ENCODE results near the gene CERS4. TPM values are rescaled to one million over a fixed set of nuclear protein-coding genes. Genes with fewer than 3 reads are reported as not detected.
"Not testable (repeated sequence)": the region's sequence is repeated elsewhere in the genome, so short reads cannot be mapped to it uniquely, and the experiment has no call there.

The CERS4 gene
- total RNA-seq, 1 donor from 2014 or later, result 16.7 TPM

GRCh38 chr19:8220481-8220880 is 11.3 kb downstream of the CERS4 start:
- no peak overlapping the region for H3K27ac Mint-ChIP-seq (ENCODE audit: unreplicated experiment)
- H3K36me3 Mint-ChIP-seq (ENCODE audit: unreplicated experiment), result no peaks in the 10 kb centered on the region
- H3K4me3 Mint-ChIP-seq (ENCODE audit: unreplicated experiment), result no peak overlapping the region
- no peaks in the 10 kb centered on the region for H3K9me3 Mint-ChIP-seq (ENCODE audit: unreplicated experiment)
- TF ChIP-seq, protein P1, sequence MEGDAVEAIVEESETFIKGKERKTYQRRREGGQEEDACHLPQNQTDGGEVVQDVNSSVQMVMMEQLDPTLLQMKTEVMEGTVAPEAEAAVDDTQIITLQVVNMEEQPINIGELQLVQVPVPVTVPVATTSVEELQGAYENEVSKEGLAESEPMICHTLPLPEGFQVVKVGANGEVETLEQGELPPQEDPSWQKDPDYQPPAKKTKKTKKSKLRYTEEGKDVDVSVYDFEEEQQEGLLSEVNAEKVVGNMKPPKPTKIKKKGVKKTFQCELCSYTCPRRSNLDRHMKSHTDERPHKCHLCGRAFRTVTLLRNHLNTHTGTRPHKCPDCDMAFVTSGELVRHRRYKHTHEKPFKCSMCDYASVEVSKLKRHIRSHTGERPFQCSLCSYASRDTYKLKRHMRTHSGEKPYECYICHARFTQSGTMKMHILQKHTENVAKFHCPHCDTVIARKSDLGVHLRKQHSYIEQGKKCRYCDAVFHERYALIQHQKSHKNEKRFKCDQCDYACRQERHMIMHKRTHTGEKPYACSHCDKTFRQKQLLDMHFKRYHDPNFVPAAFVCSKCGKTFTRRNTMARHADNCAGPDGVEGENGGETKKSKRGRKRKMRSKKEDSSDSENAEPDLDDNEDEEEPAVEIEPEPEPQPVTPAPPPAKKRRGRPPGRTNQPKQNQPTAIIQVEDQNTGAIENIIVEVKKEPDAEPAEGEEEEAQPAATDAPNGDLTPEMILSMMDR (IDR thresholded peaks at IDR 0.05), result no peak
- no peak for DNase-seq (ENCODE audit: extremely low spot score, unreplicated experiment)
- no peaks in the 10 kb centered on the region for H3K27me3 Mint-ChIP-seq (ENCODE audit: unreplicated experiment)
- H3K4me1 Mint-ChIP-seq (ENCODE audit: unreplicated experiment), result peaks cover 2% of the 10 kb centered on the region

DNA sequence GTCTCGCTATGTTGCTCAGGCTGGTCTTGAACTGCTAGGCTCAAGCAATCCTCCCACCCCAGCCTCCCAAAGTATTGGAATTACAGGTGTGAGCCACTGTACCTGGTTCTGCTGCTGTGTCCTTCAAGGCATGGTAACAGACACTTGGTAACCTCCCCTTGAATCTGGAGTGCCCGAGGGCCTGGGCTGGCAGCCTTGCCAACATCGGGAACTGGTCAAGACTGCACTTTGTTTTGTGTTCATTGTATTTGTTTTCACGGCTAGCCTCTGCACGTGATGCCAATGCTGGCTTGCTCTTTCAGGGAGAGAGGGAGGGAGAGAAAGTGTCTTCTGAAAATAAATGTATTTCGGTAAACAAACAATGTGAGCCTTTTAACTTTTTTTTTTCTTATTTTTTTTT is 12.0 kb downstream of the CERS4 start:
- Mint-ChIP-seq H3K4me3 (ENCODE audit: unreplicated experiment) (no peak overlapping the region), H3K4me1 (ENCODE audit: unreplicated experiment) (peaks cover 2% of the 10 kb centered on the region), H3K36me3 (ENCODE audit: unreplicated experiment) (no peaks in the 10 kb centered on the region), H3K27me3 (ENCODE audit: unreplicated experiment) (no peaks in the 10 kb centered on the region), H3K27ac (ENCODE audit: unreplicated experiment) (no peak overlapping the region), H3K9me3 (ENCODE audit: unreplicated experiment) (no peaks in the 10 kb centered on the region)
- TF ChIP-seq, protein P1 (IDR thresholded peaks at IDR 0.05), result no peak
- no peak for DNase-seq (ENCODE audit: extremely low spot score, unreplicated experiment)

GRCh38 chr19:8223442-8223841 is 14.3 kb downstream of the CERS4 start:
- not testable (repeated sequence) for H3K27ac Mint-ChIP-seq (ENCODE audit: unreplicated experiment); H3K27me3 Mint-ChIP-seq (ENCODE audit: unreplicated experiment); DNase-seq (ENCODE audit: extremely low spot score, unreplicated experiment); H3K4me3 Mint-ChIP-seq (ENCODE audit: unreplicated experiment); H3K9me3 Mint-ChIP-seq (ENCODE audit: unreplicated experiment); H3K4me1 Mint-ChIP-seq (ENCODE audit: unreplicated experiment); H3K36me3 Mint-ChIP-seq (ENCODE audit: unreplicated experiment)

DNA sequence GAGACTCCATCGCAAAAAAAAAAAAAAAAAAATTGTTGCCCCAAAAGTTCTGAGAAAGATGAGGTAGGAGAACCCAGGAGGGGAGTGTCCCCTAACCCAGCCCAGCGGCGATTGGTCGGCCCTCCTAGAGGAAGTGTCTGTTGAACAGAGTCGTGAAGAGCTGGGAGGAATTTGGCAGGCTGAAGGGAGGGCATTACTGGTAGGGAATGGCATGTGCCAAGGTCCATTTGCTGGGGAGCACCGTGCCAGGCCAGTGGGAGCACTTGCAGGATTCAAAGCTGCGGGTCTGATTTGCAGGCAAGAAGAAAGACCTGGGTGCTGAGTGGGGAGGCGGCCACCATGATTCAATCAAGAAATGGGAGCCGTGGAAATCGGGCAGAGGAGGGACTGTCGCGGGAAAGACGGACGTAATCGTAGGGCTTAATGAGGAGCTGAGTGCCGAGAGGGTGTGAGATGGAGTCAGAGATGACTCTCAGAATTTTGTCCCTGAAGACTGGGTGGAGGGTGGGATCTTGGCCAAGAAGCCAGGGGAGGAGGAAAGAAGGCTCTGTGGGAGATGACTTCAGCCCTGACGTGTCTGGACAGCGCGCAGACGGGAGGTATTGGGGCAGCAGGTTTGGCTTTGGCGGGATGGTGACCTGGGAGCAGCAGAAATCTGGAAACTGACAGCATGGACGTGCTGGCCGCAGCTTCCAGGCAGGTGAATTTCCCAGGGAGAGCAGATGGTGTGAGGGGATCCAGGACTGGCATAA is 15.4 kb downstream of the CERS4 start:
- no peak for DNase-seq (ENCODE audit: extremely low spot score, unreplicated experiment)
- no peaks in the 10 kb centered on the region for H3K36me3 Mint-ChIP-seq (ENCODE audit: unreplicated experiment)
- H3K27ac Mint-ChIP-seq (ENCODE audit: unreplicated experiment), result no peak overlapping the region
- no peaks in the 10 kb centered on the region for H3K9me3 Mint-ChIP-seq (ENCODE audit: unreplicated experiment)
- H3K27me3 Mint-ChIP-seq (ENCODE audit: unreplicated experiment), result no peaks in the 10 kb centered on the region
- H3K4me3 Mint-ChIP-seq (ENCODE audit: unreplicated experiment), result no peak overlapping the region
- H3K4me1 Mint-ChIP-seq (ENCODE audit: unreplicated experiment), result peaks cover 2% of the 10 kb centered on the region
- TF ChIP-seq, protein P1 (IDR thresholded peaks at IDR 0.05), result no peak

GRCh38 chr19:8231073-8231604 is 22.0 kb downstream of the CERS4 start:
- no peaks in the 10 kb centered on the region for H3K9me3 Mint-ChIP-seq (ENCODE audit: unreplicated experiment)
- H3K27me3 Mint-ChIP-seq (ENCODE audit: unreplicated experiment), result no peaks in the 10 kb centered on the region
- peaks cover 8% of the 10 kb centered on the region for H3K36me3 Mint-ChIP-seq (ENCODE audit: unreplicated experiment)
- H3K27ac Mint-ChIP-seq (ENCODE audit: unreplicated experiment), result no peak overlapping the region
- H3K4me1 Mint-ChIP-seq (ENCODE audit: unreplicated experiment), result no peaks in the 10 kb centered on the region
- DNase-seq (ENCODE audit: extremely low spot score, unreplicated experiment), result no peak
- TF ChIP-seq, protein P1 (IDR thresholded peaks at IDR 0.05), result no peak
- no peak overlapping the region for H3K4me3 Mint-ChIP-seq (ENCODE audit: unreplicated experiment)
